ENCODE measurements around the gene USF2.

The USF2 gene

GRCh38 chr19:35327642-35328041 lies 58.9 kb downstream of the USF2 start:
- no peak for DNase-seq

GRCh38 chr19:35328851-35329285 lies 60.1 kb downstream of the USF2 start, which contains the start of gene CD22:
TSS of gene CD22 (plus strand) at chr19:35329187. CDS start at chr19:35332041, 2,854 bp downstream.
- no peak for DNase-seq

- DNase-seq: no peak
Measured at GRCh38 chr19:35329323-35329722, 60.6 kb downstream of the USF2 start.

All from stimulated activated CD4-positive, alpha-beta T cell treated with anti-CD3 and anti-CD28 coated beads, Interleukin-4, amount 100 ng/mL, for 24 hours (primary cell).